Psoas muscle (tissue), 8 donors: ENCODE measurements around the gene CHRNA7. TPM values are rescaled to one million over a fixed set of nuclear protein-coding genes. Genes with fewer than 3 reads are reported as not detected.

Experiments used
- ATAC-seq, 4 donors: fragments of 200-7000 bp; cut with Tn5 transposase; one replicate each; pipeline ENCODE4 v1.9.1; 2020; ENCODE audit warnings: moderate library complexity in 3 of 4, mild to moderate bottlenecking in 2 of 4
- DNase-seq, 2 donors: peaks; one replicate each; pipeline ENCODE4 v3.0.0-alpha.2; 2020
- H3K27ac ChIP-seq: fragments of 200-600 bp; one replicate; pipeline ENCODE4 v1.8.0; 2022
- H3K27me3 ChIP-seq, 3 donors: fragments of 200-600 bp in 1 of 3; one replicate each; pipeline versions ENCODE4 v1.6.1 to v1.8.0; 2013 to 2022; ENCODE audit warnings: low read length in 2 of 3, mild to moderate bottlenecking in 2 of 3, moderate library complexity in 1 of 3; ENCODE audit not compliant: insufficient read depth in 3 of 3
- H3K36me3 ChIP-seq, 2 donors: fragments of 200-600 bp in 1 of 2; one replicate each; pipeline versions ENCODE4 v1.6.1 to v1.8.0; 2013 to 2022; ENCODE audit warnings: low read depth in 1 of 2, mild to moderate bottlenecking in 1 of 2, moderate library complexity in 1 of 2; ENCODE audit not compliant: insufficient read depth in 1 of 2
- H3K4me1 ChIP-seq: fragments of 200-600 bp; one replicate; pipeline ENCODE4 v1.8.0; 2022
- H3K4me3 ChIP-seq: fragments of 200-600 bp; one replicate; pipeline ENCODE4 v1.8.0; 2022; ENCODE audit warnings: mild to moderate bottlenecking
- H3K9me3 ChIP-seq: fragments of 200-600 bp; one replicate; pipeline ENCODE4 v1.8.0; 2022
- CTCF ChIP-seq: fragments of 200-600 bp; IDR thresholded peaks from one replicate; pipeline ENCODE4 v1.8.0; 2022; ENCODE audit warnings: antibody characterized with exemption
- WGBS, 3 donors: extraction: QIAGEN DNeasy Blood & Tissue Kit; methylation state at CpG; one replicate each; pipeline versions ENCODE4 v1.1.6 to v1.1.7; 2013; 5-methylcytosine and 5-hydroxymethylcytosine counted together
- intact Hi-C, 2 donors: fragments of 100-400 bp; cut with DNase I; formaldehyde crosslinking; loops; one replicate each; pipeline versions ENCODE4 v1.11.0 to v1.14.2; 2022
- polyA plus RNA-seq, 3 donors: library from polyadenylated mRNA; stranded (reverse); fragments of 200-250 nt; gene quantifications; one replicate each; pipeline ENCODE4 v1.2.3, GENCODE V29; 2013
- total RNA-seq, 4 donors: library from RNA; stranded (reverse); fragmentation: NEBNext Ultra II Directional in 2 of 4; extraction: Animal tissue kit (Norgen Biotek cat#: 25700) in 2 of 4; gene quantifications; one replicate each; pipeline versions ENCODE4 v1.2.1 to v1.2.4, GENCODE V29; 2021 to 2023
- donor health status: healthy with polysubstance abuse.
- donor health status: DM: no; HTN: no; CAD: no; lungs with moderate emphysema.
- donor health status: Bipolar disorder and iron deficiency.
- donor health status: healthy.
- donor health status: DM: yes; HTN: yes; CAD: no.
- donor health status: DM: no; HTN: no; CAD: no.
- donor health status: DM: no; HTN: no; CAD: no.
- donor health status: DM: yes; HTN: yes; CAD: no.

Gene CHRNA7
- total and polyA plus RNA-seq, 7 donors = 0.18 to 1.9 (median 0.45) TPM

DNA sequence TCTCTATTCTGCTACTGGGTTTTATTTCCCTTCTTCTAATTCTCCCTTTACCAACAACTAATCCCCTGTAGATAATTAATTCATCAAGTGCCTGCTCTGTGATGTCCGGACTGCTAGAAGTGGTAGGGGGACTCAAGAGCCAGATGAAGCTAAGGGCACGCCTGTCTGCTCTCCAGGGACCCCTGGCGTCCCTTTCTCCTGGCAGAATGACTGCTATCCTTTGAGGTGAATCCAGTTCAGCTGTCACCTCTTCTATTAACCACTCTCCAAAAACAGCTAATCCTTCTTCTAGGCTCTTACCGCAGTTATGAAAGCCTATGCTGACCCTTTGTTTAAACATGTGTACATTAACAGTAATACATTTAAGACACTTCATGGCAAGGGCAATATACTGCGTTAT, 1.4 kb upstream of the CHRNA7 start:
- H3K4me3 ChIP-seq = peak overlapping the region; percentile 83

DNA sequence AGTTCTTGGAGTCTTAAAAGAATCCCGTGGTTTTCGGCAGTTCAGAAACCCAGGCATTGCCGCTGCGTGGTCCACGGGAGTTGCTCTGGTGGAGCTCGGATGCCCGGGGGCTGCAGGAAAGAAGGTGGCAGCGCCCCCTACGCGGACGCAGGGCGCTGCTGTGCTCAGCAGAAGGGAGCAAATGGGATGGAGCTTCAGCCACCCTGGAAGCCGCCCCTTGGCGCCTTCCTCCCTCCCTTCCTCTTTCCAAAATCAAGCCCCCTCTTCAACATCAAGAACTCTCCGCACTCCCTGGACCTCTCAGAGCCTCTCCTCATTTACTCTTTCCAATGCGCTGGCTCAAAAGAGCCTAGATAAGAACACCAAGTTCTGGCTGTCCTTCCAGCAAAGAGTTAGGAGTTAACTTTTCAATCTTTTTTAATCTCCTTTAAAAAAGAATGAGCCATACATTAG, 880 bp upstream of the CHRNA7 start:
- H3K4me1 ChIP-seq = peaks cover 4% of the 10 kb centered on the region
- no peak overlapping the region for H3K27ac ChIP-seq
- intact Hi-C loops = no loop called here
- no peaks in the 10 kb centered on the region for H3K9me3 ChIP-seq
- ATAC-seq (peak in 3 of 4 donors; percentile 46 to 83 (median 62)), DNase-seq (peak in 1 of 2 donors; percentile 50)
- H3K4me3 ChIP-seq = peak overlapping the region; percentile 83
- H3K27me3 ChIP-seq = peaks cover 0 to 22% (median 5%) of the 10 kb centered on the region in 3 donors
- 0 to 1% (median 1%) methylated on average over 16 of the region's 16 CpGs for WGBS, 3 donors
- H3K36me3 ChIP-seq = no peaks in the 10 kb centered on the region
- TF ChIP-seq CTCF = peak; percentile 37

More for the DNA sequence above, 1.4 kb upstream of the CHRNA7 start:
- intact Hi-C loops = no loop called here
- 5 to 6% (median 6%) methylated on average over 5 of the region's 5 CpGs for WGBS, 3 donors
- ATAC-seq (no peak), DNase-seq (no peak)
- H3K27ac ChIP-seq = no peak overlapping the region
- no peak for TF ChIP-seq CTCF
- peaks cover 4% of the 10 kb centered on the region for H3K4me1 ChIP-seq
- no peaks in the 10 kb centered on the region for H3K9me3 ChIP-seq
- peaks cover 0 to 22% (median 5%) of the 10 kb centered on the region in 3 donors for H3K27me3 ChIP-seq
- no peaks in the 10 kb centered on the region for H3K36me3 ChIP-seq

GRCh38 chr15:32030795-32031194, 480 bp downstream of the CHRNA7 start:
- Histone ChIP-seq H3K4me1 (peaks cover 4% of the 10 kb centered on the region), H3K9me3 (no peaks in the 10 kb centered on the region), H3K36me3 (no peaks in the 10 kb centered on the region), H3K4me3 (peak overlapping the region; percentile 83), H3K27ac (peak overlapping the region; percentile 16), H3K27me3 (peaks cover 0 to 22% (median 5%) of the 10 kb centered on the region in 3 donors)
- DNase-seq (no peak), ATAC-seq (peak in 3 of 4 donors; percentile 17 to 24 (median 23))
- 1 to 4% (median 3%) methylated on average over 16 to 21 of the region's 21 CpGs for whole genome bisulfite sequencing, 3 donors
- intact Hi-C loops = no loop called here
- no peak for TF ChIP-seq CTCF

- H3K4me1 ChIP-seq = peaks cover 4% of the 10 kb centered on the region
- ATAC-seq = no peak
- no peak overlapping the region for H3K27ac ChIP-seq
- no peak for TF ChIP-seq CTCF
- no peak for DNase-seq
- no peaks in the 10 kb centered on the region for H3K9me3 ChIP-seq
- H3K27me3 ChIP-seq = peaks cover 0 to 22% (median 6%) of the 10 kb centered on the region in 3 donors
- intact Hi-C loops = no loop called here
- H3K4me3 ChIP-seq = no peak overlapping the region
- 34 to 39% (median 37%) methylated on average over 5 of the region's 5 CpGs for WGBS, 3 donors
- no peaks in the 10 kb centered on the region for H3K36me3 ChIP-seq
These were observed 3.0 kb downstream of the CHRNA7 start for GRCh38 chr15:32033186-32033890.

GRCh38 chr15:32034106-32034505, 3.8 kb downstream of the CHRNA7 start:
- peaks cover 0 to 17% (median 2%) of the 10 kb centered on the region in 3 donors for H3K27me3 ChIP-seq
- H3K4me1 ChIP-seq = peaks cover 4% of the 10 kb centered on the region
- no peak for TF ChIP-seq CTCF
- DNase-seq (no peak), ATAC-seq (no peak)
- H3K36me3 ChIP-seq = no peaks in the 10 kb centered on the region
- intact Hi-C loops = no loop called here
- H3K4me3 ChIP-seq = no peak overlapping the region
- H3K9me3 ChIP-seq = no peaks in the 10 kb centered on the region
- H3K27ac ChIP-seq = no peak overlapping the region
